SK-N-SH (cell line): ENCODE data around the gene CA10. TPM values are rescaled to one million over a fixed set of nuclear protein-coding genes. Genes with fewer than 3 reads are reported as not detected.
A peak's percentile ranks its signal among the peaks of the same experiment; 100 is the strongest.

Experiments
- CTCF ChIA-PET: fragments of 300-600, 350-600 bp; formaldehyde crosslinking; extraction: SDS; loops from one replicate; lab custom pipeline; 2021; lab: Yijun Ruan, JAX
- POLR2A ChIA-PET: fragments of 350-600 bp; sonication (Branson Sonifier 250); formaldehyde crosslinking; extraction: SDS; loops from one replicate; lab custom pipeline; 2020; ENCODE audit warnings: antibody characterized with exemption, inconsistent platforms; lab: Yijun Ruan, JAX
- DNase-seq: peaks from one replicate; pipeline ENCODE4 v3.0.0; 2012
- H2AFZ ChIP-seq: fragments of 200-600 bp; sonication (generic); 2 replicates; pipeline ENCODE4 v1.8.1; 2016; ENCODE audit warnings: antibody characterized with exemption, mild to moderate bottlenecking, low read depth
- H3F3A ChIP-seq: fragments of 200-600 bp; sonication (generic); replicated peaks from 2 replicates; pipeline ENCODE3; 2016; ENCODE audit warnings: antibody characterized with exemption, mild to moderate bottlenecking; ENCODE audit not compliant: insufficient read depth
- H3K27ac ChIP-seq, 2 experiments: fragments of 200-500 bp in 1 of 2; fragments of 200-600 bp in 1 of 2; sonication (Bioruptor generic) in 1 of 2; sonication (generic), shearing (Covaris generic) in 1 of 2; 2 replicates each; pipeline versions ENCODE4 v1.5.1 to v1.6.1; 2014 to 2016; ENCODE audit warnings: low read depth in 2 of 2, inconsistent platforms in 1 of 2, low read length in 1 of 2, mild to moderate bottlenecking in 1 of 2, mixed read lengths in 1 of 2
- H3K27me3 ChIP-seq: fragments of 200-600 bp; sonication (generic), shearing (Covaris generic); 2 replicates; pipeline ENCODE4 v1.6.1; 2016; ENCODE audit warnings: mixed run types; ENCODE audit not compliant: insufficient read depth
- H3K36me3 ChIP-seq, 2 experiments: fragments of 200-500 bp in 1 of 2; fragments of 200-600 bp in 1 of 2; sonication (Bioruptor generic) in 1 of 2; sonication (generic) in 1 of 2; replicated peaks in 1 of 2; 2 replicates each; pipeline versions ENCODE3 to v1.5.1; 2014 to 2016; ENCODE audit warnings: low read length in 1 of 2, mild to moderate bottlenecking in 1 of 2; ENCODE audit not compliant: insufficient read depth in 2 of 2, control insufficient read depth in 1 of 2
- H3K4me1 ChIP-seq, 2 experiments: fragments of 200-500 bp in 1 of 2; fragments of 200-600 bp in 1 of 2; sonication (Bioruptor generic) in 1 of 2; sonication (generic), shearing (Covaris generic) in 1 of 2; 2 replicates each; pipeline versions ENCODE4 v1.5.1 to v1.6.1; 2014 to 2016; ENCODE audit warnings: low read depth in 1 of 2, low read length in 1 of 2, mixed run types in 1 of 2; ENCODE audit not compliant: insufficient read depth in 2 of 2, control insufficient read depth in 1 of 2
- H3K4me2 ChIP-seq: fragments of 200-600 bp; sonication (generic), shearing (Covaris generic); 2 replicates; pipeline ENCODE4 v1.6.1; 2017; ENCODE audit warnings: mixed run types
- H3K4me3 ChIP-seq, 2 experiments: fragments of 200-500 bp in 1 of 2; fragments of 200-600 bp in 1 of 2; sonication (Bioruptor generic) in 1 of 2; sonication (generic), shearing (Covaris generic) in 1 of 2; 2 replicates each; pipeline versions ENCODE4 v1.5.1 to v1.8.1; 2014 to 2016; ENCODE audit warnings: low read depth in 2 of 2, inconsistent platforms in 1 of 2, low read length in 1 of 2, mild to moderate bottlenecking in 1 of 2, mixed read lengths in 1 of 2, moderate library complexity in 1 of 2
- H3K79me2 ChIP-seq: fragments of 200-600 bp; sonication (generic); 2 replicates; pipeline ENCODE4 v1.8.1; 2017; ENCODE audit warnings: mild to moderate bottlenecking; ENCODE audit not compliant: insufficient read depth
- H3K9ac ChIP-seq: fragments of 200-600 bp; sonication (generic); 2 replicates; pipeline ENCODE4 v1.6.1; 2017; ENCODE audit warnings: mixed run types
- H3K9me2 ChIP-seq: fragments of 200-600 bp; sonication (generic); 2 replicates; pipeline ENCODE4 v1.6.1; 2017; ENCODE audit warnings: mixed run types
- H3K9me3 ChIP-seq: fragments of 200-600 bp; sonication (generic); 2 replicates; pipeline ENCODE4 v1.6.1; 2017; ENCODE audit warnings: mixed run types, mild to moderate bottlenecking, moderate library complexity
- H4K20me1 ChIP-seq: fragments of 200-600 bp; sonication (generic); 2 replicates; pipeline ENCODE4 v1.6.1; 2017; ENCODE audit warnings: mild to moderate bottlenecking, mixed run types; ENCODE audit not compliant: insufficient read depth
- ELF1 ChIP-seq: IDR thresholded peaks from 2 replicates; pipeline ENCODE4 v1.4.0; 2012
- FOXJ3 ChIP-seq: sonication (generic); formaldehyde crosslinking; IDR thresholded peaks from 2 replicates; pipeline ENCODE4 v1.5.1; 2020; ENCODE audit warnings: mild to moderate bottlenecking, missing genetic modification reagents
- GABPA ChIP-seq: IDR thresholded peaks from 2 replicates; pipeline ENCODE4 v1.4.0; 2012; ENCODE audit warnings: low read depth, mild to moderate bottlenecking
- GATA2 ChIP-seq: sonication (generic); formaldehyde crosslinking; IDR thresholded peaks from 2 replicates; pipeline ENCODE4 v1.5.0; 2020; ENCODE audit warnings: mild to moderate bottlenecking, missing genetic modification reagents
- MAX ChIP-seq: IDR thresholded peaks from 2 replicates; pipeline ENCODE4 v1.4.0; 2012; ENCODE audit warnings: low read depth
- MEF2A ChIP-seq: IDR thresholded peaks from 2 replicates; pipeline ENCODE4 v1.4.0; 2012; ENCODE audit warnings: low read depth, borderline replicate concordance
- NFIC ChIP-seq: IDR thresholded peaks from 2 replicates; pipeline ENCODE4 v1.4.0; 2012; ENCODE audit warnings: borderline replicate concordance
- NRF1 ChIP-seq: IDR thresholded peaks from 2 replicates; pipeline ENCODE4 v1.6.1; 2012; ENCODE audit warnings: low read depth, mild to moderate bottlenecking, low read length
- POLR2AphosphoS5 ChIP-seq: IDR thresholded peaks from 2 replicates; pipeline ENCODE4 v1.6.1; 2012; ENCODE audit warnings: low read depth, low read length
- RAD21 ChIP-seq: IDR thresholded peaks from 2 replicates; pipeline ENCODE4 v1.6.1; 2012; ENCODE audit warnings: mild to moderate bottlenecking, low read length
- REST ChIP-seq: IDR thresholded peaks from 2 replicates; pipeline ENCODE4 v1.6.1; 2012; ENCODE audit warnings: mild to moderate bottlenecking, low read depth, low read length, moderate library complexity
- SIN3A ChIP-seq: IDR thresholded peaks from 2 replicates; pipeline ENCODE4 v1.6.1; 2012; ENCODE audit warnings: low read depth, mild to moderate bottlenecking, low read length, moderate library complexity, borderline replicate concordance
- TEAD4 ChIP-seq: IDR thresholded peaks from 2 replicates; pipeline ENCODE4 v1.4.0; 2012; ENCODE audit warnings: mild to moderate bottlenecking, borderline replicate concordance; ENCODE audit not compliant: insufficient read depth
- YY1 ChIP-seq: IDR thresholded peaks from 2 replicates; pipeline ENCODE4 v1.4.0; 2012; ENCODE audit warnings: low read depth, mild to moderate bottlenecking
- WGBS: methylation state at CpG from one replicate; pipeline ENCODE4 v1.1.6; 2017; ENCODE audit warnings: low lambda C conversion rate; 5-methylcytosine and 5-hydroxymethylcytosine counted together
- polyA plus RNA-seq, 3 experiments: library from polyadenylated mRNA; depleted of rRNA; stranded (reverse); fragments of >200 nt; gene quantifications; 2 replicates each; pipeline ENCODE4 v1.2.3, GENCODE V29; 2012

CA10 gene
- polyA plus RNA-seq, 1 of the 3 experiments (the other 2 are of a cell fraction): not detected

- TF ChIP-seq MAX: no peak
- TF ChIP-seq NFIC: no peak
- TF ChIP-seq SIN3A: no peak
- no peak for TF ChIP-seq YY1
- no peak for TF ChIP-seq TEAD4
- TF ChIP-seq NRF1: no peak
- TF ChIP-seq GATA2 (CRISPR knock-in tag): no peak
- TF ChIP-seq GABPA: no peak
- no peak for TF ChIP-seq ELF1
- no peak for TF ChIP-seq POLR2AphosphoS5
- no peak for TF ChIP-seq FOXJ3 (CRISPR knock-in tag)
- no peak for TF ChIP-seq RAD21
- no peak for TF ChIP-seq MEF2A
- Histone ChIP-seq H3K4me3 (peak overlapping the region in 1 of 2 experiments; percentile 42; a peak in 1 of 4 replicates), H3F3A (no peaks in the 10 kb centered on the region), H3K9ac (no peak overlapping the region), H4K20me1 (no peaks in the 10 kb centered on the region), H3K4me2 (no peak overlapping the region), H3K36me3 (no peaks in the 10 kb centered on the region), H3K9me3 (no peaks in the 10 kb centered on the region), H3K79me2 (no peaks in the 10 kb centered on the region), H3K27me3 (peaks cover 28% of the 10 kb centered on the region), H3K9me2 (no peaks in the 10 kb centered on the region; the same call in 1 of the 2 replicates), H2AFZ (no peak overlapping the region), H3K27ac (no peak overlapping the region), H3K4me1 (peaks cover 0 to 17% of the 10 kb centered on the region in 2 experiments; a peak in 1 of 4 replicates)
- WGBS: 7% methylated on average over 40 of the region's 40 CpGs
- ChIA-PET CTCF (interaction anchor here (0.7 to 5.7 kb wide), 10 partner anchors 11 to 989 kb away, joined by 3 to 39 read pairs (median 3); no protein-coding TSS in a partner anchor), POLR2A (no interaction called here)
- DNase-seq: peak; percentile 62
These were observed 977 bp upstream of the CA10 start for GRCh38 chr17:52159246-52160135.

GRCh38 chr17:52157603-52158449 is 688 bp downstream of the CA10 start:
- CTCF ChIA-PET: interaction anchor here (0.6 to 5.7 kb wide), 4 partner anchors 13 to 922 kb away, joined by 3 to 39 read pairs (median 5); no protein-coding TSS in a partner anchor
- Histone ChIP-seq H3K27ac (no peak overlapping the region), H3K4me2 (no peak overlapping the region; the same call in 1 of the 2 replicates), H3K27me3 (peaks cover 28% of the 10 kb centered on the region), H3K9me2 (no peaks in the 10 kb centered on the region), H3K9ac (no peak overlapping the region), H2AFZ (no peak overlapping the region), H3K4me3 (peak overlapping the region in 1 of 2 experiments; percentile 42; a peak in 2 of 4 replicates), H3K36me3 (no peaks in the 10 kb centered on the region), H3K79me2 (no peaks in the 10 kb centered on the region), H3K4me1 (peaks cover 0 to 17% of the 10 kb centered on the region in 2 experiments; a peak in 1 of 4 replicates), H3F3A (no peaks in the 10 kb centered on the region), H4K20me1 (no peaks in the 10 kb centered on the region), H3K9me3 (no peaks in the 10 kb centered on the region)
- DNase-seq: peak; percentile 64
- POLR2A ChIA-PET: no interaction called here
- TF ChIP-seq GATA2 (CRISPR knock-in tag) (peak; percentile 46; the same call in 1 of the 2 replicates), REST (no peak)
- 21% methylated on average over 54 of the region's 68 CpGs for WGBS
